ENCODE results near the gene WDR7.
A peak's percentile ranks its signal among the peaks of the same experiment; 100 is the strongest.

WDR7 gene

DNA sequence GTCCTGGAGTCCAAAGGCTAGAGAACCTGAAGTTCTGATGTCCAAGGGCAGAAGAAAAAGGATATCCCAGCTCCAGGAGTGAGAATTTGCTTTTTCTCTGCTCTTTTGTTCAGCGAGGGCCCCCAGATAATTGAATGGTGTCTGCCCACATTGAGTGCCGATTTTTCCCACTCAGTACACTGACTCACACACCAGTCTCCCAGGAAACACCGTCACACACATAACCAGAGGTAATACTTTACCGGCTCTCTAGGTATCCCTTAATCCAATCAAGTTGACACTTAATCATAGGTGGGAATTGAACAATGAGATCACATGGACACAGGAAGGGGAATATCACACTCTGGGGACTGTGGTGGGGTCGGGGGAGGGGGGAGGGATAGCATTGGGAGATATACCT is 161.5 kb downstream of the WDR7 start:
- DNase-seq = no peak

DNA sequence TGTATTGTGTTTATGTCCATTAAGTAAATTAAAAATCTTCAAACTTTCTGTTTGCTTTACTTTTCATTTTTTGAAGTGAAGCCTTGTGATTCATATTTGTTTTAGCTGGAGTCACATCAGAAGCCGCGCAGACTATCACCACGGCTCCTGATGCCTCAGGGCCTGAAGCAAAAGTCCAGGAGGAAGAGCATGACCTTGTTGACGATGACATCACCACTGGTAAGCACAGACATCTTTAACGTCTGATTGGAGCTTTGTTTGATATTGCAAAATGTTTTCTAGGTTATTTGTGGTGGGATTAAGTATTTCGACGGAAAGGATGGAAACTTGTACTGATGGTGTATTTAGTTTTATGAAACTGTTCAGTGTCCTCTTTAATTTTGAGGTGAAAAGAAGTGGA is 164.8 kb downstream of the WDR7 start:
- no peak for DNase-seq

DNA sequence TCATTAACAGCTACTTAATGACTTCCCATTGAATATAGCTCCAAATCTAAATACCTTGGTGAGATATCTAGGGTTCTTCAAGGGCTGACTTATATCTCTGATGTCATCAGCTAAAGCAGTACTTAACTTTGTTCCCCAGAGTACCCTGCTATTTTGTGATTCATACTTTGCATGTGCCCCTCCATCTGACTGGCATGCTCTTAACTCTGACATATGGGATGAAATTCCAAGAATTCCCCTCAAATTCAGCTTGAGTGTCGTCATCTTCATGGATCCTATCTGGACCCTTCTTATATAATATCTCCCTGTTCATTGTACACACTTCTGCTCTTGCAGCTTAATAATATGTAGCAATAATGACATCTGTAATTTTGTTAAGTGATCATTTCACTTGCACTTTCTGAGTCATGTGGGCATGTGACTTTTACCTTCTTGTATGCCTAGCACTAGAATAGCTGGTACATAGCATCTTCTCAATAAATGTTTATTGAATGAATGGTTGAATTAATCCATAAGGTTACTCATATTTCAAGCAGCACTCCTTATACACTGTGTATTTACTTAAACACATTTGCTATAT is 172.9 kb downstream of the WDR7 start:
- no peak for DNase-seq

DNA sequence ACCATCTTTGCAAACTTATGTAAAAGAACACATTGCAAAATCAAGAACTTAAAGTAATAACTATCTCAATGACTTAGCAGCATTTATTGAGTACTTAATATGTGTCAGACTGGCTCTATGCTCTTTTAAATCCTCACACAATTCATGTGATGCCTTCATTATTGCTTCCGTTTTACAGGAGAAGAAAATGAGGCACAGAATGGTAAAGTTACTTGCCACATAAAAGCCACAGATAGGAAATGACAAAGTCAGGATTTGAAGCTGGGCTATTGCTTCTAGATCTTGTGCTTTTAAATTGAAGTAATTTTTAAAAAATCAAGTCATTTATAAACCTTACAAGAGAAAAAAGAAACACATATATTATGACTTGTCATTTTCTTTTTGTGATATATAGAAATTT is 174.2 kb downstream of the WDR7 start:
- DNase-seq = no peak

DNA sequence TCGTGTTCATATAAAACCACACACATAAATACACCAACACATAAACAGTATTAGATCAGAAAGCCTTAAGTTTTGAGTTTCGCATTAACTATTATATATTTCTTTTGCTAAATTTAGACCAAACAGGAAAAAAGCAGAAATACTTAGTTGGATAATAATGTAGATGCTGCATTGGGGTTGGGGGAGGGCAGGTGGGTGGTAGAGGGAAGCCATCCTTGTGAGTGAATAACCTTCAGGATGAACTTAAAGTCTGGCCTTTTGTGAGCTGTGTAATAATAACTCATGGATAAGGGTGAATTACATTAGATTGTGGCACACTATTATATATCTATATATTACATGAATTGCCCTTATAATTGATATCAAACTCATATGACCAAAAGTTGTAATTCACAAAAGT is 174.7 kb downstream of the WDR7 start:
- DNase-seq = no peak

DNA sequence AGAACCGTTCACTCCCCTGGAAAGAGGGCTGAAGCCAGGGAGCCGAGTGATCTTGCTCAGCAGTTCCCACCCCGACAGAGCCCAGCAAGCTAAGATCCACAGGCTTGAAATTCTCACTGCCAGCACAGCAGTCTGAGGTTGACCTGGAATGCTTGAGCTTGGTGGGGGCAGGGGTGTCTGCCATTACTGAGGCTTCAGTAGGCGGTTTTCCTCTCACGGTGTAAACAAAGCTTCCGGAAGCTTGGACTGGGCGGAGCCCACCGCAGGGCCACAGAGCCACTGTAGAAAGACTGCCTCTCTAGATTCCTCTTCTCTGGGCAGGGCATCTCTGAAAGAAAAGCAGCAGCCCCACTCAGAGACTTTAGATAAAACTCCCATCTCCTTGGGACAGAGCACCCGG is 180.8 kb downstream of the WDR7 start:
- DNase-seq = no peak

DNA sequence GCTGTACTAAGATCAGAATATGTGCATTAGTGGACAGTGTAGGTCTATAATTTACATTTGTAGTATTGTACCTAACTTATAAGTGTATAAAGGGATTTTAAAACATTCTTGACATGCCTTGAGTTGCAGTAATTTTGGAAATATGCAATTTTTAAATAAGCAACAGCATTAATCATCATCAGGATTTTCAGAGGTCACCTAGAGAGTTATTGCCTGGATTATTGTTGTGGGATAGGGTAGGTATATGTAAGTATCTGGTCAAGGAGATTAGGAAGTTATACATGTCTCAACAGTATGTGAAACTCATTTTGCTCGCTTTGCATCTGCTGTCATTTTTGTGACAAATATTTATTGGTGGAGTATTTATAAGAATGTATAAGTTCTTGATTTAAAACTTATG is 184.2 kb downstream of the WDR7 start:
- DNase-seq = no peak

DNA sequence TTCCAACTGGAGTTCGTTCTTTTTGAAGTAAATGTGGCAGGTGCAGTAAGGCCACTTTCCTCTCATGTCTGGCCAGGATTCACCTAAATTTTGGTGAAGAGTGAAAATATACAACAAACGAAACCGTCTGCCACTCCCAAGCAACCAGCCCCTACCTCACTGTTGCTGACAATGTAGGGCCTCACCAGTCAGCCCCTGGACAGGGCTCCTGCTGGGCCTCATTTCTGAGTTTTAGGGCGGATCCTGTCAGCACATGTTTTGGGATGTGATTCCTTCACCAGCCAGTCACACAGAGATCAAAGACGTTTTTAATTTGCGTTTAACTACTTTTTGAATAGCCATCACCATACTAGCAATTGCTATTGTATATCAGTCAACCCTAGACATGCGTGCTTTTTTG is 185.0 kb downstream of the WDR7 start:
- no peak for DNase-seq

DNA sequence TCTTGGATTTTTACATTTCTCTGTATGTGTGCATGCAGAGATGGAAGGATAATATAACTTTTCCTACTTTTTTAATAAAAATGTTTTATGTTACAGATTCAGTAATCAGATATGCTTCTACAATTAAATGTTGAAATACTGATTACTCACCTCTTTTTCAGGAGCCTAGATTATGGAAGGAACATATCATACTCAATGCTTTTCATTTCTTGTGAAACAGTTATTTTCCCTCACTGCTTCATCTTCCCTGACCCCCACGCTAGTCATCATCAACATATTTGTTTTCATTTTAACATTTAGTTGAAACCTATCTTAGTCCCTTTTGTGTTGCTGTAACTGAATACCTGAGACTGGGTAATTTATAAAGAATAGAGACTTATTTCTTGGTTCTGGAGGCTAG is 190.7 kb downstream of the WDR7 start:
- DNase-seq = no peak

DNA sequence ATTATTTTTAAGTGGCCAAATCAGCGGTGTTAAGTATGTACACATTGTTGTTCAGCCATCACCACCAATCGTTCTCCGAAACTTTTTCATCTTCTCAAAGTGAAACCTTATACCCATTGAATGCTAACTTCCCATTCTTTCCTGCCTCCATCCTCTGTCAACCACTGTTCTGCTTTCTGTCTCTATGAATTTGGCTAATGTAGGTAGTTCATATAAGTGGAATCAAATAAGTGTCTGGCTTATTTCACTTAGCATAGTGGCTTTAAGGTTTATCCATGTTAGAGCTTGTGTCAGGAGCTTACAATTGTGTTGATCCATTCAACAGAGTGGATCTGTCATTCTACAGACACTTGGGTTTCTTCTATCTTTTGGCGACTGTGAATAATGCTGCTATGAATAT is 192.1 kb downstream of the WDR7 start:
- DNase-seq = no peak

DNA sequence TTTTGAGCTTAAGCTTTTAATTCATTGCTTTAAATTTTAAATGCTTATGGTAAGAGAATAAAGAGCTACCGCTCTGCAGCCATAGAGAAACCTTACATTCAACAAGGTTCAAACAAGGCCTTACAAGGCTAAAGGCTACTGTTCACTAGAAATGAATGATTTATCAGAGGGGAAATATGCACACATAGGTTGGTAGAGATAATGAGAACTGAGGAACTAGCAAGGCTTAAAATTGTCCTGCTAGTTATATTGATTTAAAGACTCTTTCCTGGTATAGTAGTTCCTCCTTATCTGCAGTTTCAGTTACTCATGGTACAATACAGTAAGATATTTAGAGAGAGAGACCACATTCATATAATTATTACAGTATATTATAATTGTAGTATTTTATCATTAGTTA is 193.4 kb downstream of the WDR7 start:
- no peak for DNase-seq

DNA sequence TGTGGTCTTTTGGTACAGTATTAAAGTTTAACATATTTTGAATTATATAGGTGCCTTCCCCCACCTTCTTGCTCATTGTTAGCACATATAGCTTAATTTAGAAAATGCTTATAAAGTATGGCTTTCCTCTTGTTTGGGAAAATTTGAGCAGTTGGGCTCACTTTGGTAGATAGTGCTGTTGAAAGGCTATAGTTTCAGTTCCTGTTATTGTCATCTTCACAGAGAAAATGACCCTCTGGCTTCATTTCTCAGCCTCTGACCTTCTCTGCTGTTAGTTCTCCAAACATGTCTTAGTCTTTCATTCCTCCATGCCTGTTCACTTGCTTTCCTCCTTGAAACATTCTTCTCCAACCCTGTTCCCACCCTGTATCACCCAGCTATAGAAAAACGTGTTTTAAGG is 200.6 kb downstream of the WDR7 start:
- DNase-seq = no peak

DNA sequence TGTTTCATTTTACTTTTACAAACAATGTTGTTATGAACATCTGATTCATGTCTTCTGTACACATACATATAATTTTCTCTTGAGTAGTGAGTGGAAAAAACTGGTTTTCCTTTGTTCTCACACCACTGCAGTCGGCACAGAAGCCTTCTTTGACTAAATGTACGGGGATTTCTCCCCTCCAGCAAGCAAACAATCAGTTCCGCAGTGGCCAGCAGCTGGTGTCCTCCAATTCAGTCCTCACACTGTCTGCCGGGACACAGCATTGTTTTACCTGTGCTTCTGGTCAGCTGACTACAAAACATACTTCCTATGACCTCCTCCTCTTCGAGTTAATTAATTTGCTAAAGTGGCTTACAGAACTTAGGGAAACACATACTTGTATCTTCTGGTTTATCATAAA is 202.8 kb downstream of the WDR7 start:
- no peak for DNase-seq

DNA sequence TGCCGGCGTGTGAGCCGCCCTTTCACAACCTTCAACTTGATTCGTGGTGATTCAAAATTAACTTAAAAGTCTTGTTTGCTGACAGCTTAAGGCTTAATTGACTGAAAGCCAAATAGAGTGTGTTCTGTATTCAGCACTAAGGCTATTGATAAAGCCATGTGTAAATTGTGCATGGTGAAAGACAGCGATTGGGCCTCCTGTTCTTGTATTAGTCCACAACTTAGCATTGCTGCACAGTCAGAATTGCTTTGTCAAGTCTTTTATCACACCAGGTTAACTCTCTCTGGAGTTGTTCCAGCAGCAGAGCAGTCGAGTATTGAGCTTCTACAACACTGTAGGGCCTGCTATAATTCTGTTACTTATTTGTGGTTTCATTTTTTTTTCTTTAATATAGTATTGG is 210.1 kb downstream of the WDR7 start:
- no peak for DNase-seq

DNA sequence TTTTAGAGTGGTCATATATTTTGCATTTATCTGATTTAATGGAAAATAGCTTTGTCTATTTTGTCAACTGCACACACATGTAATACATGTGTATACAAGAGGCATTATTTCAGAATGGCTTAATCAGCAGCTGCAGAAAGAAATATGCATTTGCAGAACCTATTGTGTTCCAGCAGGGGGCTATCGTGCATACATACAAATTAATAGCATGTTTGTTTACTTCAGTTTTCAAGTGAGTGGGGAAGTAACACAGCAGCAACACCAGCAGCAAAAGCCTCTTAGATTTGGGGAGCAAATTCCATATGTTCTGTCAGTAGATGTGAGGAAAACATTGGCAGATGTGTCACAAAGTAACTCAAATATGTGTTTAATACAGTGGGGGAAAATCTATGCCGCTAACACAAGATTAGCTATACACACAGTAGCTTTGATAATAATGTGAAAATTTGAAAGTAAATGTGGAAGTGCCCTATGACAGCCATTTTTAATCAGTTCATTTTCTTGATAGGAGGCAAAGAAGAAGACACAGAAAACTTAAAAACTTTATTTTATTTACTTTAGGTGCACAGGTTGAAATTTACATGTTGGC is 218.1 kb downstream of the WDR7 start:
- DNase-seq = peak; percentile 30

DNA sequence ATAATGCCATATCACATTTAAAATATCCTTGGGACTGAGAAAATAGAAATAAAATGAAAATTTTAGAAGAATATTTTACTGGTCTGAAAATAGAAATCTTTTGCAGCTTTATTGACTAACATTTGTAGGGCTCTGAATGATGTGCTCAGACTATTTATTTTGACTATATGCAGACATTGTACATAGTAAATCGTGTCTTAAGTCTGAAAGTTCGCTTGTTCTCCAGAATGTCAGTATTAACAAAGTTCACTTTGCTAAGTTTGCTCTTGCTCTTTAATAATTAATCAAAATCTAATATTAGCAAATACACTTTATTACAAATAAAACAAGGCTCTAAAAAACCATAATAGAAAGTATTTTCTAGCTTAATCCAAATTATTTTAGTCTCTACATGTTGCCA is 219.8 kb downstream of the WDR7 start:
- DNase-seq = no peak

DNA sequence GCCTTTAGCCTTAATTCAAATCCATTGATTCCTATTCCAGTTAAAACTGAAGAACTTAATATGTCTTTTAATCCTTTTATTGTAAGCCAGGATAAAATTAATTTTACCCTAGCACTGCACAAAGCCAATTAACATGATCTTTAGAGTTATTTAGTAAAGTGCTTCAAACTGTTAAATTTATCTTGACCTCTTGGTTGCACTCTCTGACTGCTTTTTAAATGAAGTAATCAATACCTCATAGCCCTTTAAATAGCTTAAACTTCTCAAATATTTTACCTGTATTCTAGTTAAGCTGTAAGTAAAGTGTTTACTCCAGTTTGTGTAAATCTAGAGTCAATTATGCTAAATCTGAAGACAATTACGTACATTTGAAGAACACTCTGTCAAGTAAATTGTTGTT is 221.0 kb downstream of the WDR7 start:
- DNase-seq = no peak

DNA sequence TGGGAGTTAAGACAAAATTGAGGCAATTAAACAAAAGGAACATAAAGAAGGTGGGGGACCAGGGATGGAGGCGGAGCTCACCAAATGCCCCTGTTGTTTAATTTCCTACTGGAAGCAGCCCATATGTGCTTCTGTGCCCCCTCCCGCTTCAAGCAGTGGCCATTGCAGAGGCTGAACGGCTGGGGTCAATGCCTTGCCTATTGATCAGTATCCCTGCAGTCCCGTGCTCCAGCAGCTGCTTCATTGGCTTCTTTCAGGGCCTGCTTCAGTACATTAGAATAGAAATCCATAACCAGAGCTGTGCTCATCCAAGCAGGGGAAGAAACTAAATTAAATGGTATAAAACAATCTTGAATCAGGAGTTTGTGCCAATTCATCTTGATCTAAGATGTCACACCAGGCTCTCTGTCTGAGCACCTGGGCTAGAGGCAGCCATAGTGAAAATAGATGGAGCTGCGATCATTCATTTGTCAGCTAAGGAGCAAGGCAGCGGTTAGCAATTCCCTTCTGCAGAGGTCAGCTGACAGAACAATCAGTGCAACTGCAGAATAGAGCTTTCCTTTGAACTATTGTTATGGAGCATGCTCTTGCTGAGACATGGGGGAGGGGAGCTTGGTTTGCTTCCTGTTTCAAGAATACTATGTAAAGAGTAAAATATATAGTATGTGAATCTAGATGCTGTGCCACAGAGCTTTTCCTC is 222.4 kb downstream of the WDR7 start:
- DNase-seq = no peak

DNA sequence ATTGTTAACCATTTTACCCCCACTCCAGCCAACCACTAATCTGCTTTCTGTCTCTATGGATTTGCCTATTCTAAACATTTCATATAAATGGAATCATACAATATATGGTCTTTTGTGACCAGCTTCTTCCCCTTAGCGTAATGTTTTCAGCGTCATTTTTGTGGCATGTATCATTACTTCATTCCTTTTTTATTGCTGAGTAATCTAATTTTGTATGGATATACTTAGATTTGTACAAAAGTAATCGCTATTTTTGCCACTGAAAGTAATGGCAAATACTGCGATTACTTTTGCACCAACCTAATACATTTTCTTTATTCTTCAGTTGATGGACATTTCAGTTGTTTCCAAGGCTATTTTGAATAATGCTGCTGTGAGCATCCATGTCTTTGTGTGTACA is 227.6 kb downstream of the WDR7 start:
- DNase-seq = no peak

DNA sequence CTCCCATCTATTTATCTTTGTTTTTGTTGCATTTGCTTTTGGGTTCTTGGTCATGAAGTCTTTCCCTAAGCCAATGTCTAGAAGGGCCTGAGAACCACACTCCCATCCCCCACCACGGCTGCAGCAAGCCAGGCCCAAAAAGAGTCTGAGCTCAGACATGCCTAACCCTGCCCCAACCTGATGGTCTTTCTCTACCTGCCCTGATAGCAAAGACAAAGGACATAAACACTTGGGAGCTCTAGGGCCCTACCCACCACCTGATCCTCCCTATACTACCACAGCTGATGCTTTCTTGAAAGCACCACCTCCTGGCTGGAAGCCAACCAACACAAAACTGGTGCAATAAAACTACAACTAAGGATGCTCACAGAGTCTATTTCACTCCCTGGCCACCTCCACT is 233.4 kb downstream of the WDR7 start:
- no peak for DNase-seq

DNA sequence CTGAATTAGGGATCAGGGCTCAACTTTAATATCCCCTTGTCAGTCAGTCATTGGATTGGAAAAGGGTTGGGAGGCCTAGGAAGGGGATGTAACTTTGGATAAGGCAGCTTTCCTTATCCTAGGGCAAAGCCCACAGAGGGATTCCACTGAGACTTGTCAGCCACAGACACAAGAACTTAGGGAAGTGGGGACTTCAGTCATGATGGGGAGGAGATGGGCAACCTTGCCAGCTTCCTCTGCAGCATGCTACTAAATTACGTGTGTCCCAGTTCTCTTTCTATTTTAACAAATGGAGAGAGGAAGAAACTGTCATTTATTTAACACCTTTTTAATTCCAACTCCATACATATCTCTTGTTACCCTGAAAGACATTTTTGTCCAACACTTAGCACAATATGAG is 237.8 kb downstream of the WDR7 start:
- no peak for DNase-seq

DNA sequence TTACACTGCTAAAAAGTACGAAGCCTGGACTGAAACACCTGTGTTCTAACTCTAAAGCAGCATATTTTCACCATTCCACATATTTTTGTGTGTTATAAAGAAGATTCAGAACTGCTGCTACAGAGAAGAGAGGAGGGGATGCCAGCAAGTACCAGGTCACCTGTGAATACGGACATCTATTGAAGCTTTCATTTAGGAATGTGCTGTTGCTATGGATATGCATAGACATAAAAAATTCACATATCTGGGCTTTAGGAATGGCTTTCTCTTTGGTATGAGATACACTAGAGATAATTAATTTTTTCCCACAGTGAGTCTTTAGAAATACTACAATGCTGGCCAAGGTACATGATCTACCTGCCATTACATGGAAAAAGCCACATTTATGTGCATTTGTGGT is 238.5 kb downstream of the WDR7 start:
- DNase-seq = no peak

DNA sequence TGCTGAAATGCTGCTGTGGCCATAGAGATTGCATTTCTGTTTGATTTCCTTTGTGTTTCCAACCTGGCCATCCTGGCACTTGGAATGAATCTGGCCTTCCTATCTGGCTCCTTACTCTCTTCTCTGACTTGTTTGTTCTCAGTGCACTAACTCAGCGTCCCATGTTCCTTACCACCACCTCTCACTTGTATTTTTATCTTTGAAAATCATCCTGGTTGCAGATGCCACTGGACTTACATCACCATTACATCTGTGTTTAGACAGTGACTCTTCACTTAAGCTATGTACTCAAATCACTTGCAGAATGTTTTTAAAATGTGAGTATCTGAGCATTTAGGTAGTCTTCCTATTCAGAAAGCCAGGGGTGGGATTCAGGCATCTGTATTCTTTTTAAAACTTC is 239.5 kb downstream of the WDR7 start:
- no peak for DNase-seq

DNA sequence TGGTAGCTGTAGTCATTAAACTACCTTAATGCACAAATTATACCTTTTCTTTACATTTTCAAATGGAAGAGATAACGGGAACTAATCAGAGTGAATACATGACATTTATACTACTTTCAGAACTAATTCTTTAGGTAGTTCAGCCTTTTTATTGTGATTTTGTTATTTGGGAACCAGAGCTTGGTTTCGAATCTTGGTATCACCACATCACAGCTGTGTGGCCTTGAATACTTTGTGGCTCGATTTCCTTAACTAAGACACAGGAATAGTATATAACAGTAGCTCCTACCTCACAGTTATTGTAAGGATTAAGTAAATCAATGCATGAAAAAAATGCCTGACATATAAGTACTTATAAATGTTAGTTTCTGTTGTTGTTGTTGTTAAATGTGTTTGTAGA is 240.0 kb downstream of the WDR7 start:
- DNase-seq = no peak

DNA sequence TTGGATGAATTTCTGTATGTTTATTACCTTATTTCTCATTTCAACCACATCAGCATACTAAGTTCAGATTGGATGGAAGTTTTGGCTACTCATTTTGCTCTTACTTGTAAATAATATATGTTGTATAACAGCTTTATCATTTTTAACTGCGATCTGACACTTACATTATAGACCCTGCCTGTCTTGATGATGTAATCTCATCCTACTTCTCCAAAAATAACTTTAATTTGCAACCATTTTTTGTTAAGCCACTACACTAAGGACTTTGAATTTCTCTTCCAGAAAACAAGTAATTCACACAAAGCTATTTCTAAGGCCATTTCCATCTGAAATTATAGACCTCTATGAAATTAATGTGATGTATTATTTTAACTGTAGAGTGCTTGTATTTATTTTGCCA is 240.7 kb downstream of the WDR7 start:
- no peak for DNase-seq
